HG03159 (cell line): ENCODE data around the gene CYB5A.
"Not testable (repeated sequence)": the region's sequence is repeated elsewhere in the genome, so short reads cannot be mapped to it uniquely, and the experiment has no call there.

Experiments
- ATAC-seq: cut with Tn5 transposase; IDR thresholded peaks from one replicate; pipeline ENCODE4 v1.9.1; 2021; ENCODE audit warnings: mild to moderate bottlenecking, moderate library complexity; ENCODE audit not compliant: unreplicated experiment

The CYB5A gene, protein sequence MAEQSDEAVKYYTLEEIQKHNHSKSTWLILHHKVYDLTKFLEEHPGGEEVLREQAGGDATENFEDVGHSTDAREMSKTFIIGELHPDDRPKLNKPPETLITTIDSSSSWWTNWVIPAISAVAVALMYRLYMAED

DNA sequence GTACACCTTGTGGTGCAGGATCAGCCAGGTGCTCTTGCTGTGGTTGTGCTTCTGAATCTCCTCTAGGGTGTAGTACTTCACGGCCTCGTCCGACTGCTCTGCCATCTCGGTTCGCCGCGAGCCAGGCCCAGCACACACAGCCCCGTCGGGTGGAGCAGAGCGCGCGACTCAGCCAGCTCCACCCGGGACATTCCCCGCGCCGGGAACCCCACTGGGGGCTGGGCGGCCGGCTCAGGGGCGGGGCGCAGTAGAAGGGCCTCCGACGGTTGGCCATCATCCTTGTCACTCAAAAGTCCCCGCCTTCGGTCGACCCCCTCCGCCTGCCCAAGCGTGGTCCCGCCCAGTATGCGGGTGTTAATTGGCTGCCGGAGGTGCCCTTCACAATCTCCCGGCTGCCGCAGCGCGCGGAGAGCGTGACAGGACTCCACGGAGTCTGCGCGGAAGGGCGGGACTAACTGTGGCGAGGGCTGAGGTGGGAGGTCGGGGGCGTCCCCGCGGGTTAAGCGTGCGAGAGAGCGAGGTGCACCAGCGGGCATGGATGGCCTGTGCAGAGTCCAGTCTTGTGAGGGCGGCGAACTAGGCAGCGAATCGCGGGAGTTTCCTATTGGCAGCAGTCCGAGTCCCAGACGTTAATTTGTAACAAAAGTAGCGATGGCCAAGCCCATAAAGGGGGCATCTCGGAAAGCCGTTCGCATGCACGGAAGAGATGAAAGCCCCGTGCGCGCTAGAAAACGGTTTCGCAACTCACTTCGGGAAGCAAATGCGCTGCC, at the start of gene CYB5A:
TSS of gene CYB5A (minus strand) at position 193 of the 770 bp plus-strand sequence. CDS start at position 105, 88 bp downstream.
- ATAC-seq, result peak; percentile 100

DNA sequence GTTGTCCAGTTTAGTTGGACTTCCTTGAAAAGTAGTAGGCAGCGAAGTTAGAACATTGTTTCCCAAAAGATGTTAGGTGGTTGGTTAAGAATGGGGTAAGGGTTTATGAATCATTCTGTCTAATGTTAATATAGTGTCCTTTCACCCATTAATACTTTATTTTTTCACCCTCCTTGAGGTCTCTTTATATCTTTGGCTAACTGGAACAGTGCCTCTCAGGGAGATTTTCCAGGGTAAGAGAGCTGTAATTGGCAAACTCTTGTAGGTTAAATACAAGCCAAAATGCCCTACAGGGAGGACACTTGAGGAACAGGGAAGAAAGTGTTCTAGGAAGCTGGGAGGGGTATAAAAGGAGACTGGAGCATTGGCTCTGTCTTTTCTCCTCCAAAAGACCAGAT, 46.1 kb upstream of the CYB5A start:
- no peak for ATAC-seq

DNA sequence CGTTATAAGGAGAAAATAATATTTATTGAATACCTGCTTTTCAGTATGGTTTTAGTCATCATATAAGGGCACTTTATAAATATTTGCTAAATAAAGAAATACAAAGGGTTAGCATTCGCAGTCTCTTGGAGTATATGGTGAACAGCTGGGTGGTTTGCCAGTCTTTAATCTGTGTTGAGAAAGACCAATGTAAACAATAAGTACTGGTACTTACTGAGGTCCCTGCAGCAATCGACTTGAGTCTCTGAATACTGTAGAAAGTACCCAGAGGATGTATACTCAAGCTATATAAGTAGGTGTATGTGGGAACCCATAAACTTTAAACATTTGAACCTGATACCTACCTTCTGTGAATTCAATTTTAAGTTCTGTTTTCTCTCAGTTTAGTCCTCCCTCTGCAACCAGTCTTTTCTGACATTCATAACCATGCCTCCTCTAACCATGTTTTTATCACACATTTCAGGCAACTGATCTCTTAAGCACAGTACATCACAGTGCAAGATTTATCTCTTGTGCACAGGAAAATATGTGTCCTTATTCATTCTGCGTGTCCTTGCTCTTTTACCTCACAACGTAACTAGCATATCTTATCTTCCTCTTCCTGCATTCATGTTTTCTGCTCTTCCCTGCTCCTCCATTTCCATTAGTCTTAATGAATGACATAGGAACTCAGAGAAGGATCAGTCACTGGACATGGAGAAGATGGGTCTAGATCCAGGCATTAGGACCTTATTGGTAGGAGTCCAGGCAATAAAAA, 45.6 kb upstream of the CYB5A start:
- no peak for ATAC-seq

DNA sequence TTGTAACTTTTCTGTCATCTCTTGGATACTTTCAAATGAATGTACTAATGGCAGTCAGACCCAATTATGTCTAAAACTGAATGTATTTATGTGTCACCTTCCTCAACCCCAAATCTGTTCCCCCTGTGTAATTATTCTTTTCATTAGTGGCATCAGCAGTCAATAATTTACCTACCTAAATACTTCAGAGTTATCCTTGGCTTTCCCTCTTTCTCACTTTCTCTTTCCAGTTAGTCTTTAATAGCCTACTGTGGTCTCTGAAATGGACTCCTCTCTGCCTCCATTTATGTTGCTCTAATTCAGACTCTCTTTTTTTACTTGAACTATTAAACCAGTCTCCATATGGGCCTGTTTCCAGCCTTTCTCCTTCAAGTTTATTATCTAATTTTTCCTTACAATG, 44.9 kb upstream of the CYB5A start:
- no peak for ATAC-seq

GRCh38 chr18:74334242-74334893, 42.6 kb upstream of the CYB5A start:
- ATAC-seq, result peak; percentile 76

DNA sequence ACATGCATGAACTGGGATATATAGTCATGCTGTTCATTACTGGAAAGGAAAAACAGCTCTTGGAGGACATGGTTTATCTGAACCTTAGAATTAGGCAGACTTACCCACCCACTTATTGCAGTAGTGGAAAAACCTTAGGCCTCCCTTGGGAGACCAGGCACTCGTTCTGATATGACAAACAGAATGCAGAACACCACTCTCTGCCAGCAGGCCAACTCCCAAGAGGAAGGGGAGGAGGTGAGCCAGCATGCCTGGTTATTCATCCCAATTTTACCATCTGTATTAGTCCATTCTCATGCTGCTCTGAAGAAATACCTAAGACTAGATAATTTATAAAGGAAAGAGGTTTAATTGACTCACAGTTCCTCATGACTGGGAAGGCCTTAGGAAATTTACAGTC, 41.3 kb upstream of the CYB5A start:
- no peak for ATAC-seq

- no peak for ATAC-seq
Observed at GRCh38 chr18:74331404-74331803, 39.6 kb upstream of the CYB5A start.

DNA sequence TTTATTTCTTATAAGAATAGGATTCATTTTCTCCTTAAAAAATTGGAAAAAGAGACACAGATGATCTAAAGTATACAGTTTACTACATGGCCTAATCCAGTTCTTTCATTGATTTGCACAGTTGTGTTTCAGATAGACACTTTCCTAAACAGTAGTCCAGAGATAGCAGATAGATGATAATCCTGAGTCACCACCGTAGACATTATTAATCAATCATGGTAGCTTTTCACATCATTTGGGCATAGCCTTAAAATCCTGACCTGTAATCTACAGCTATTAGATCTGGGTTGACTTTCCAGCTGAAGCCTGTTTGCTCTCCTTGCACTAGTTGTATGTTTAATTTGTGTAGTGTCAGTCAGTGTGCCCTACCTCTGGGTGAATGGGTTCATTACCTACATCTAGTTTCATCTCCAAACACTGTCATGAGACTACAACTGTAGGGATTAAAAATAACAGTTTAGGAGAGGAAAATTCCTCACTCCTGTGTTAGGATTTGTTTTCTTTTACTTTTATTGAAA, 38.0 kb upstream of the CYB5A start:
- no peak for ATAC-seq

- no peak for ATAC-seq
Observed at GRCh38 chr18:74328206-74328605, 36.4 kb upstream of the CYB5A start.

DNA sequence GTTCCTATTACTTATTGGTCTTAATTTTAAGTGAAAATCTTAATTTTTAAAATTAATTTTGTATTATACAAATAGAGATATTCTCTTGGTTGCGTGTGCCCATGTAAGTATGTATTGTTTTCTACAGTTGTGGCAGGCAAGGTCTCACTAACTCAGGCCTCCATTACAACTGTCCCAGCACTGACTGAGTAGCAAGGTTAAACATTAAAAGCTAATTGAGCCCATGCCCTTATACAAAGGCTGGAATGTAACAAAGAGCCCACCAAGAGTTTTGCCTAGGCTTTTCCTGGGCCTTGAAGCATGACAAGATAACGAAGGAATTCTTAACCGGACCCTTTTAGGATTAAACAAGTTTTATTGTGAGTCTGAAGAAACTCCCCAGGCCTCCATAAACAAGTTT, 35.0 kb upstream of the CYB5A start:
- not testable (repeated sequence) for ATAC-seq

DNA sequence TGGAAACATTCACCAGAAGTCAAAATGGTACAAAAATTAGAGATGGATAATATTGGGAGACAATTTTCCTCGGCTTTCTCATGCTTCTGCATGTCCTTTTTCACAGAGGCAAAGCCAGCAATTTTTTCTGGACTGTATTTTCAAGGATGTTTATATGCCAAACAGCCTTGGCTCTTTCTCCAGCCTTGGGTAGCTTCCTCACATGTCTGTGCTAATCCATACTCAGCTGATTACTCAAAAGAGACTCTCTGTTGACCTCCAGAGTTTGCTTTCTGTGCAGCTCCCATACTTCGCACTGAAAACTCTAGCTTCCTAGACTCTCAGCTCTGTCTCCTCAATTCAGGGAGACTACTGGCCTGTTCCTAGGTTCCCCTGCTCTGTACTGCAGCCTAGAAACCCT, 34.5 kb upstream of the CYB5A start:
- ATAC-seq, result no peak

DNA sequence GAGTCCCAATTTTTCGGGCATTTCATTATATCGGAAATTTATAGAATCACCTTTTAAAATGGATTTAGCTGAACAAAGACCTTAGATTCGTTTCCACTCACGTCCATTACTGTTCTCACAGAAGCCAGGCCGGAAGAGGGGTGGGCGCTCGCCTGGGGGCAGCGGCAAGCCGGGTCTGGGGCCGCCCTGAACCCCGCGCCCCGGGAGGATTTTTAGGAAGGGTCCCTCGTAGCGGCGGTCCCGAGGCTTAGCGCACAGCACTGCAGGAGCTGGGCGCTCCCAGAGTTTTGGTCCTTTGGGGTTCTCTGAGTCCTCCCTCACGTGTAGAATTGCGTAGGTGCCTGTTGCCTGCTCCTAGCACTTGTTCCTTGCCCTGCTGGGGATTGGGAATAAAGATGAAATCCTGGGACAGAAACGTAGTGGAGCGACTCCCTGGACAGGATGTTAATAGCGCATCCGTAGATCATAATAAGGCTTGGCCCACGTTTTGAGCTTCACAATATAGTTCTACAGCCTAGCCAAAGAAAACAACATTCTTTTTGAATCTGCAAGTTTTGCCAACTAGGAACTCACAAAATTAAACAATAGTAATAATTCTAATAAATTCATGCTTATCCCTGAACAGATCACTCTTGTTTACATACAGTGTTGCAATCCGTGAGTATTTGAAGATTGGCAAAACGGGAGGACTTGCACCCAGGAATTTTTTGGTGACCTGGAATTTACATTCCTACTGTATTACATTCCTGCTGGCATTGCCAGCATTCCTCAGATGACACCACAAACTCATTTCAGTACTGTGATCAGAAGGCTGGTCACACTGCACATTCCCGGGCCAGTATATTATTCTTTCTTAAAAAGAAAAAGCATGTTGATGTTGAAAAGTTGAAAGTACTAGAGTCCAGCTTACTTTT, 24.8 kb upstream of the CYB5A start:
- ATAC-seq, result no peak

DNA sequence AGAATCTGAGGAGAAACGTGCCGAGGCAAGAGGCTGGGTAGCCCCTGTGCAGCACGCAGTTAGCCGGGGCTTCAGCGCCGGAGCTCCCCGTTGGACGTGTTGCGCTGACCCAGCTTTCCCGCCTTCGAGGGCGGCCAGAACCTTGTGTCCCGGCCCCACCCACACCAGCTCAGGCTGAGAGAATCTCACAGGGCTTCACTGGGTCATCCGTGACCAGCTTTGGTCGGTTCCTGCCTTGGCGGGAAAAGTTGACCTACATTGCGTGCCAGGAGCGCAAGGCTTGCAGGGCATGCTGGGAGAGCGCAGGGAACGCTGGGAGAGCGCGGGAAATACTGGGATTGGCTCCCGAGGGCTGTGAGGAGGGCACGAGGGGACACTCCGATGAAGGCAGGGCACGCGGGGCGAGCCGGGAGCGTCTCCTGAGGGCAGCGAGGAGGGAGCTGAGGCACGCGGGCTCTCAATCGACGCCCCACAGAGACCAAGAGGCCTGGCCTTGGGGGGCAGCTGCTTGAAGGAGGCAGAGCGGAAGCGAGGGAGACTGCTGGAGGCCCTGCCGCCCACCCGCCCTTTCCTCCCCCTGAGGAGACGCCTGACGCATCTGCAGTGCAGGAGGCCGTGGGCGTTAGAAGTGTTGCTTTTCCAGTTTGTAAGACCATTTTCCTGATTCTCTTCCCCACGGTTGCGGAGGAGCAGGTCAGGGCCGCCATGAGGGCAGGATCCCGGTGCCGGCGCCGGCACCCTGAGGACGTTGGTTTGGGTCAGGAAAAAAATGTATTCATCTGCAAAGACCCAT, 23.9 kb upstream of the CYB5A start, which contains the start of gene C18orf63:
TSS of gene C18orf63 (plus strand) at position 376 of the 793 bp plus-strand sequence. CDS start 2,027 bp downstream, outside the sequence.
- ATAC-seq, result no peak

DNA sequence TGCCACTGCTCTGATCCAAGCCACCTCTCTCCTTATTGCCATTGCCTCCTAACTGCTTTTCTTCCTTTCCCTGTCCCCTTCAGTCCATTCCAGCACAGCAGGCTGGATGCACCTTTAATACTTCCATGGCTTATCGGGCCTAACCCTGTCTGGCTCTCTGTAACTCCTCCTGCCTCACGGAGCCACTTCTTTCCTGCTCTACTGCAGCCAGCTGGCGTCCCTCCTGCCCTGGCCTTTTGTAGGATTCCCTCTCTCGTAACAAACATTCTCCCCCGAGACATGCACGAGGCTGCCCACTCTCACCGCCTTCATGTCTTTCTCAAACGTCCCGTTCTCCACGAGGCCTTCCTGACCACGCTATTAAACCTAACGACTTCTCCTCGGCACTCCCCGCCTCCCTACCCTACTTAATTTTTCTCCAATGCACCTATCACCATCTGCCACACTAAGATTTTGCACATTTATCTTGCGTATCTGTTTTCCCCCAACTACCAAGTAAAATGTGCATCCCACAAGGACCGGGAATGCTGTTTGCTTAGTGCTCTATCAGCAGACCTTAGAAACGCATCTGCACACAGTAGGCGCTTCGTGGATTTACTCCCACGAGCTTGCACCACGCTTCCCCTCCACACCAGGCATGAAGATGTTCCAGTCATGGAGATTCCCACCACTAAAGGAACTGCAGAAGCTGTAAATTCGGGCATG, 23.1 kb upstream of the CYB5A start:
- no peak for ATAC-seq

DNA sequence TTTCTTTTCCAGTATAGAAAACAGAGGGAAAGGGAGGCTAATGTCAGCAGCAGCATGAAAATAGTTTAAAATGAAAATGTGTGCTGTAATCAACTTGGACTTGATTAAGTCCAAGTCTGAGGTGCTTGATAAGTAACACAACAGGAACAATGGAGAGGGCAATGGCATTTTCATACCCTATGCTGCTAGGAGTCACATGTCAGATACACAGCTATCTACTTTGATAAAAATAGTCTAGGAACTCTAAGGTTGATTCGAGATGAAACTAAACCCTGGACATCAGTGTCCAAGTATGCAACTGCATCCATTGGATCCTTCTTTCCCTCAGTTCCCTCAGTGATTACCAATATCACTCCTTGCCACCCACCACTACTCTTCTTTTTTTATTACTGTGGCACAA, 19.2 kb upstream of the CYB5A start:
- ATAC-seq, result no peak

GRCh38 chr18:74310411-74310810, 18.6 kb upstream of the CYB5A start:
- ATAC-seq, result peak; percentile 57

DNA sequence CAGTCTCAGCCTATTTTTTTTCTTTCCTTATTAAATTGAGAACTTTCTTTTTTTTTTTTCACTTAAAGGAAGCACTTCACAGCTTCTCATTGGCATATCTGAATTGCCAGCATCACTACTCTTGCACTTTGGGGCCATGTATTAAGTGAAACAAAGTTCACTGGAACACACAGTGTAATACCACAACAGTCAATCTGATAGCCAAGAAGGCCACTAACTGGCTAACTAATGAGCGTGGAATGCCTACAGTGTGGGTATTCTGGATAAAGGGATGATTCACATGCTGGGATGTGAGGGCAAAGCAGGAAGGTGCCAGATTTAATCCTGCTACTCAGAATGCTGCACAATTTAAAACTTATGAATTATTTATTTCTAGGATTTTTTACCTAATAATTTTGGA, 12.2 kb upstream of the CYB5A start:
- no peak for ATAC-seq

DNA sequence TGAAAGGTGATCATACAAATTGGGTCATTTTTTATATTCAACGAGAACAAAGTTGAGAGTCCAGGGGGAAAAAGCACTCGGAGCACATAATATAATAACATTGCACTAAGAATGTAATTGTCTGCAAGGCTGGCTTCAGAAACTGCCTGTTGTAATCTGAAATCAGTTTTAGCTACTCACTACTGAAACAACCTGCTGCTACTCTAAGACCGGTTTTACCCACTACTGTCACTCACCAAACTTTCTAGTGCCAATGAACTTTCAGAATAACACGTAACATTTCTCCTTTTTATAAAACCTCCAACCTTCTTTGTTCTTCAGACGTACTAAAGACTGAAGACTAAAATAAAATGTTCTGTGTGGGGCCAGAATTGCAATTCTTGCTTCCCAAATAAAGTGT, 11.5 kb upstream of the CYB5A start:
- ATAC-seq, result no peak

- ATAC-seq, result no peak
Observed at GRCh38 chr18:74299746-74300145, 8.0 kb upstream of the CYB5A start.
